Stimulated activated CD4-positive, alpha-beta T cell treated with anti-CD3 and anti-CD28 coated beads, Interleukin-2, amount 100 ng/mL, for 4 hours (primary cell): Measurements from ENCODE around the gene AMPD1.

Source experiments
- DNase-seq: peaks from one replicate; pipeline ENCODE4 v3.0.0-alpha.2; 2020; ENCODE audit warnings: low read depth

Gene AMPD1

GRCh38 chr1:114695430-114696058 lies at the start of gene AMPD1:
Gene AMPD1 (minus strand): TSS chr1:114695546. CDS start chr1:114695471, 75 bp downstream.
- no peak for DNase-seq

- DNase-seq: no peak
These were observed 46.8 kb upstream of the AMPD1 start for GRCh38 chr1:114741963-114742746.

- DNase-seq: no peak
These were observed 45.0 kb upstream of the AMPD1 start for GRCh38 chr1:114740331-114740730.

GRCh38 chr1:114737314-114737849 lies 42.0 kb upstream of the AMPD1 start:
- DNase-seq: no peak

DNA sequence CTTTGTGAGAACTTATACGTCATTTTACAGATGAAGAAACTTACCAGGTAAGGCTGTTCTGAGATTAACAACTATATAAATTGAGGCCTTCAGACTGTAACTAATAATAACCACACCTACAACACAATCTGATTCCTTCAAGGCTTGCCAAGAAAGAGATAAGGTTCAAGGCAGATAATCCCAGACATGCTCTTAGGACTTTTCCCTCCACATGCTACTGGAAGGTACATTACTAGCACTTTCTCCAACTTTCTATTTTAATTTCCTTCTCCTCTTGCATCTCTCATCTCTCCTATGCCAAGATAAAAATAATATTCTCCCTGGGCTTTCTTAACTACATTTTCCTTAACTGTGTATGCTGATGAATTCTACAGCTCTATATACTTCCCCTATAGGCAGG lies 40.1 kb upstream of the AMPD1 start:
- DNase-seq: no peak

- DNase-seq: no peak
These were observed 34.4 kb upstream of the AMPD1 start for GRCh38 chr1:114729782-114730181.

DNA sequence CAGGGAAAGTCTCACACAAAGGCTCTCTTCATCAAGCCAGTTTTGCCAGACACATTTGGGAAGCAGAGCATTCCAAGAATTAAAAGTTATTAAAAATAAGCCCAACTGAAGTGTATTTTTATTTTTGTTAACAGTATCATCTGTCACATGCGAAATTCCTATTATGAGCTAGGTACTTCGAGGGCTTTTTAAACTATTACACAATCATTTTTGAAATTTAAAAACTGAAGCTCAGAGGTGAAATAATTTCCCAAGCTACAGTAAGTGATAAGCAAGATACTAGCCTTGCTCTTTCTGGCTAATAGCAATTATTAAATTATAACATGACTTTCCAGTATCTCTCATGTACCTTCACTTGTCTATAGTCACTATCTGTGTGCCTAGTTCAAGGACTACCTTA lies 33.2 kb upstream of the AMPD1 start:
- DNase-seq: no peak

- no peak for DNase-seq
These were observed 29.9 kb upstream of the AMPD1 start for GRCh38 chr1:114725230-114725629.

DNA sequence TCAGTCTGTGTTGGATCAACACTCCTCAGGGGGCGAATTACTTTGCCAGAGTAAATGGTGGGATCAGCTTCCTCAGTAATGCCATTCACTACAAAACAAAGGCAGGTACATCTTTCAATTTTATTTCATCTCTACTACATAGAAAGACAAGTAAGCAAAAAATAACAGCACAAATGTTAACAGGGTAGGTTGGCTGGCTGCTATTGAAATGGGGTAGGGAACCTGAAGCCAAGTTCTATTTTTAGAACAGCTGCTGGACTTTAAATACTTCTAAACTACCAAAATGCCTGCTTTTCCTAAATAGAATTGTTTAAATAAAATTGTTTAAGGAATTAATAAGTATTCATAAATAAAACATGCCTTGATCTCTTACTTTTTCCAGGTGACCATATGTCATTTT lies 28.6 kb upstream of the AMPD1 start:
- no peak for DNase-seq

GRCh38 chr1:114723457-114723856 lies 28.1 kb upstream of the AMPD1 start:
- DNase-seq: no peak

- no peak for DNase-seq
These were observed 25.1 kb upstream of the AMPD1 start for GRCh38 chr1:114720492-114720891.

- DNase-seq: no peak
These were observed 24.1 kb upstream of the AMPD1 start for GRCh38 chr1:114719424-114719787.

- no peak for DNase-seq
These were observed 23.5 kb upstream of the AMPD1 start for GRCh38 chr1:114718661-114719423.

- peak; percentile 92 for DNase-seq
These were observed 21.2 kb upstream of the AMPD1 start, which contains the start of gene NRAS for GRCh38 chr1:114716304-114717170. Gene NRAS (minus strand): TSS chr1:114716771. CDS start chr1:114716160, 611 bp downstream.

DNA sequence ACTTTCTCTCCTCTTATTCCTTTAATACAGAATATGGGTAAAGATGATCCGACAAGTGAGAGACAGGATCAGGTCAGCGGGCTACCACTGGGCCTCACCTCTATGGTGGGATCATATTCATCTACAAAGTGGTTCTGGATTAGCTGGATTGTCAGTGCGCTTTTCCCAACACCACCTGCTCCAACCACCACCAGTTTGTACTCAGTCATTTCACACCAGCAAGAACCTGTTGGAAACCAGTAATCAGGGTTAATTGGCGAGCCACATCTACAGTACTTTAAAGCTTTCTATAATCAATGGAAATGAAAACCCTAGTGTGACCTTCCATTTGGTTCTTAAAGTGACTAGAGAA lies 20.6 kb upstream of the AMPD1 start:
- DNase-seq: no peak

DNA sequence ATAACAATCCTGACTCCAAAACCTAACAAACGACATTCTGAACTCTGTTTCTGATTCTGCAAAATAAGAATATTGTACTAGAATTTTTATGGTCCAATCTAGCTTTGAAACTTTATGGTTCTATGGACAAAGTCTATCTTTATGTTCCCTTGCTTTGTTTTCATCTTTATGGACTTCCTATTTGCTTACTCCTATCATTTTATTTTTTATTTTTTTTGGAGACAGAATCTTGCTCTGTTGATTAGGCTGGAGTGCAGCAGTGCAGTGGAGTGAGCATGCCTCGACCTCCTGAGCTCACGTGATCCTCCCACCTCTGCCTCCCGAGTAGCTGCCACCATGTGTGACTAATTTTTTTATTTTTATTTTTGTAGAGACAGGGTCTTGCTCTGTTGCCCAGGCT lies 17.6 kb upstream of the AMPD1 start:
- DNase-seq: no peak

DNA sequence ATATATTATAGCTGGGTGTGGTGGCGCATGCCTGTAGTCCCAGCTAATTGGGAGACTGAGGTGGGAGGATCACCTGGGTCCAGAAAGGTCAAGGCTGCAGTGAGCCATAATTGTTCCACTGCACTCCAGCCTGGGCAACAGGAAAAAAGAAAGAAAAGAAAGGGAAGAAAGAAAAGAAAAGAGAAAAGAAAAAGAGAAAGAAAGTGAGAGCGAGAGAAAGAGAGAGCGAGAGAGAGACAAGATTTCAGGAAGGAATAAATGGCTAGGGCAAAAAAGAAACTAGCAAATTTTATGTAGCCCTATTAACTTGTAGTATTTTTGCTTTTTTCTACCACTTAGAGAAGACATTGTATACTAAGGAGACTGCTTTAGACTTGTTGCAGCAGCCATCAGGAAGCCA lies 15.0 kb upstream of the AMPD1 start:
- no peak for DNase-seq

DNA sequence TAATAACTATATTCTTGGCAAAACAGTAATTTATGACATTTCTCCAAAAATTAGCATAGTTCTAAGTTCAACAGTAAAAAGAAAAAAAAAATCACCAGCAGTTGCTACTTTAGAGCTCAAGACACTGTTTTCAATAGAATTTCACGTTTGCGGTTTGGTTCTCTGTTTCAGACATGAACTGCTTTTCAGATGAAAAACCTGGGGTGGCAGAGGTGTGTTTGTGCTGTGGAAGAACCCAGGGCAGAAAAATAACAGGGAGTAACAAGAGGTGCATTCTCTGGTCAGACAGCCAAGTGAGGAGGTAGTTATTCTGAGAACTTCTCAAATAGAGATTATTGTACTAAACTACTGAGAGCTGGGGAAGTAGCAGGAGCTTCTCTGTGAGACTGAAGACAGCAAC lies 12.3 kb upstream of the AMPD1 start:
- no peak for DNase-seq

DNA sequence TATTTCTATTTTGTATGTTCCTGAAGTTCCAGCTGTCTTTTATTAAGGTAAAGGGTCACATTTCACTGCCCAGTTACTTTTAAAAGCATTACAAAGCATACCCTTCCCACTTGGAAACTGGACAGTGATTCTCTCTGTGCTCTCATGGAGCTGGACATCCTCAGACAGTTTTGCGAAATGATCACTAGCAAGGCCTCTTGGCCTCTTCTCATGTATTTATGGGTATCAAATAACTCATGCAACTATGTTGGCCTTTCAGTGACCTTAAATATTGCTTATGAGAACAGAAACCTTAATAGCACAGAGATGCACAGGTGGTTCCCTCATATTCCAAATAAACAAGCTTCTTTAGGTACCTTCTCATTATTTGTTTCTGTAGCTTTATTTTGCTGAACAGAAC lies 7.9 kb upstream of the AMPD1 start:
- no peak for DNase-seq

DNA sequence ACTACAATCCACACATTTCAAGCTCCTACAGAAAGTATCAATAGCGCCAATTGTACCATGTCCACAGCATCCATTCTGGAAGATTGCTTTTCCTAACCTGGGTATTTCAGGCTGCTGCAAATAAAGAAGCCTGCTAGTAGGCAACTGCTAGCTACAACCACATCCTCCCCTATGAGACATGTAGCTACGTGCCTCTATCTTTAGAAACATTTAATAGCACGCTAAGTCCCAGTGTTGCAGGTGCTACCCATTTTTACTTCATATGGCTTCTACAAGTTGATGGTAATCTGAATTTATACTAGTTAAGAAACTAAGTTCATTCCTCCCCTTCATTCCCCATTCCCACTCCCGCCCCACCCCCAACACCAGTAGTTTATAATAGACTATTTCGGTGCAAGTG lies 7.4 kb upstream of the AMPD1 start:
- DNase-seq: no peak

- DNase-seq: no peak
These were observed 6.6 kb upstream of the AMPD1 start for GRCh38 chr1:114701931-114702330.
